Measurements from ENCODE around the gene RSL24D1.

RSL24D1 gene

GRCh38 chr15:55241186-55241585 is 44.4 kb upstream of the RSL24D1 start:
- no peaks in the 10 kb centered on the region for H3K79me2 ChIP-seq (ENCODE audit: insufficient read depth, low read length)

DNA sequence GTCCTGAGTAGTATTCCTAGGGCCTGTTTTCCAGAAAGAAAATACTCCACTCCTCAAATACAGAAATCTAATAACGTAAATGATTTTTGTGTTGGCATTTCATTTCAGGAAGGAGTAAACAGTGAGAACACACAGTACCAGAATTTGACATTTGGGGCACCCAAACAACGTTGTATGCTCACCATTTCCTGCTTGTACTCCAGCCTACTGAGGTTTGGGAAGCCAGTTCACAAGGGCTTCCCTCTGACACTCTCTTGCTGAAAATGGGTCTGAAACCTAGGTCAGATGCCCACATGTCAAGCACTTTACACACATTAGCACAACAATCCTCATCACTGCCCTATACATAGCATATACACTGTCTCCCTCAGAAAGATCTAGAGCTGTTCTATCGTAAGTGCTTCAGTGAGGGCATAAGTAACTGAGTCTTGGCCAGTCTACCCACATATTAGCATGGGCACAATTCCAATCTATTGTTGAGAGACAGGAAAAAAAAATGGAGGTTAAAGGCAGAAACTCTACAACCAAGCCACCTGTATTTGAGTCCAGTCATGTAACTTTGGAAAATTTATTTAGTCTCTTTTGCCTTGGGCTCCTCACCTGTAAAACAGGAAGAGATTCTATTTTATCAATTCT is 43.5 kb upstream of the RSL24D1 start:
- no peak overlapping the region for H3K27ac ChIP-seq (ENCODE audit: low read depth, low read length)

More at GRCh38 chr15:55241186-55241585, 44.4 kb upstream of the RSL24D1 start:
- Histone ChIP-seq H3K9ac (ENCODE audit: low read length) (no peak overlapping the region), H3K4me2 (ENCODE audit: low read depth, low read length, poor library complexity, severe bottlenecking) (no peak overlapping the region), H3K36me3 (ENCODE audit: low read length) (no peaks in the 10 kb centered on the region), H2AFZ (ENCODE audit: low read depth, low read length, severe bottlenecking) (no peak overlapping the region), H3F3A (ENCODE audit: insufficient read depth) (no peaks in the 10 kb centered on the region), H3K4me3 (ENCODE audit: insufficient read depth, low read length, poor library complexity, severe bottlenecking) (no peak overlapping the region), H3K9me2 (replicated peaks; ENCODE audit: insufficient read depth, low read length) (no peaks in the 10 kb centered on the region), H3K27me3 (ENCODE audit: low read length) (no peaks in the 10 kb centered on the region), H4K20me1 (ENCODE audit: low read depth, low read length) (no peaks in the 10 kb centered on the region), H3K27ac (ENCODE audit: low read depth, low read length) (no peak overlapping the region), H3K9me3 (ENCODE audit: insufficient read depth, low read length) (no peaks in the 10 kb centered on the region)
- TF ChIP-seq EZH2phosphoT487 (conservative IDR thresholded peaks at IDR 0.05; ENCODE audit: low read length): no peak
- TF ChIP-seq, protein P1, sequence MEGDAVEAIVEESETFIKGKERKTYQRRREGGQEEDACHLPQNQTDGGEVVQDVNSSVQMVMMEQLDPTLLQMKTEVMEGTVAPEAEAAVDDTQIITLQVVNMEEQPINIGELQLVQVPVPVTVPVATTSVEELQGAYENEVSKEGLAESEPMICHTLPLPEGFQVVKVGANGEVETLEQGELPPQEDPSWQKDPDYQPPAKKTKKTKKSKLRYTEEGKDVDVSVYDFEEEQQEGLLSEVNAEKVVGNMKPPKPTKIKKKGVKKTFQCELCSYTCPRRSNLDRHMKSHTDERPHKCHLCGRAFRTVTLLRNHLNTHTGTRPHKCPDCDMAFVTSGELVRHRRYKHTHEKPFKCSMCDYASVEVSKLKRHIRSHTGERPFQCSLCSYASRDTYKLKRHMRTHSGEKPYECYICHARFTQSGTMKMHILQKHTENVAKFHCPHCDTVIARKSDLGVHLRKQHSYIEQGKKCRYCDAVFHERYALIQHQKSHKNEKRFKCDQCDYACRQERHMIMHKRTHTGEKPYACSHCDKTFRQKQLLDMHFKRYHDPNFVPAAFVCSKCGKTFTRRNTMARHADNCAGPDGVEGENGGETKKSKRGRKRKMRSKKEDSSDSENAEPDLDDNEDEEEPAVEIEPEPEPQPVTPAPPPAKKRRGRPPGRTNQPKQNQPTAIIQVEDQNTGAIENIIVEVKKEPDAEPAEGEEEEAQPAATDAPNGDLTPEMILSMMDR (IDR thresholded peaks at IDR 0.05; ENCODE audit: insufficient read depth, low read length, poor library complexity, severe bottlenecking): no peak

GRCh38 chr15:55239440-55240124 is 42.8 kb upstream of the RSL24D1 start:
- no peak overlapping the region for H3K9ac ChIP-seq (ENCODE audit: low read length)
- no peaks in the 10 kb centered on the region for H3K79me2 ChIP-seq (ENCODE audit: insufficient read depth, low read length)
- no peaks in the 10 kb centered on the region for H3F3A ChIP-seq (ENCODE audit: insufficient read depth)
- no peaks in the 10 kb centered on the region for H3K36me3 ChIP-seq (ENCODE audit: low read length)
- H4K20me1 ChIP-seq (ENCODE audit: low read depth, low read length): no peaks in the 10 kb centered on the region
- no peak overlapping the region for H3K4me2 ChIP-seq (ENCODE audit: low read depth, low read length, poor library complexity, severe bottlenecking)
- no peak overlapping the region for H3K27ac ChIP-seq (ENCODE audit: low read depth, low read length)
- H3K27me3 ChIP-seq (ENCODE audit: low read length): no peaks in the 10 kb centered on the region
- no peak overlapping the region for H2AFZ ChIP-seq (ENCODE audit: low read depth, low read length, severe bottlenecking)
- no peaks in the 10 kb centered on the region for H3K9me2 ChIP-seq (replicated peaks; ENCODE audit: insufficient read depth, low read length)
- H3K9me3 ChIP-seq (ENCODE audit: insufficient read depth, low read length): no peaks in the 10 kb centered on the region
- TF ChIP-seq, protein P1 (IDR thresholded peaks at IDR 0.05; ENCODE audit: insufficient read depth, low read length, poor library complexity, severe bottlenecking): no peak
- TF ChIP-seq EZH2phosphoT487 (conservative IDR thresholded peaks at IDR 0.05; ENCODE audit: low read length): no peak
- H3K4me3 ChIP-seq (ENCODE audit: insufficient read depth, low read length, poor library complexity, severe bottlenecking): no peak overlapping the region

More for the DNA sequence above, 43.5 kb upstream of the RSL24D1 start:
- Histone ChIP-seq H3K4me2 (ENCODE audit: low read depth, low read length, poor library complexity, severe bottlenecking) (no peak overlapping the region), H3K4me3 (ENCODE audit: insufficient read depth, low read length, poor library complexity, severe bottlenecking) (no peak overlapping the region), H3K9ac (ENCODE audit: low read length) (no peak overlapping the region), H3K36me3 (ENCODE audit: low read length) (no peaks in the 10 kb centered on the region), H4K20me1 (ENCODE audit: low read depth, low read length) (no peaks in the 10 kb centered on the region), H2AFZ (ENCODE audit: low read depth, low read length, severe bottlenecking) (no peak overlapping the region), H3K79me2 (ENCODE audit: insufficient read depth, low read length) (no peaks in the 10 kb centered on the region), H3K9me2 (replicated peaks; ENCODE audit: insufficient read depth, low read length) (no peaks in the 10 kb centered on the region), H3K9me3 (ENCODE audit: insufficient read depth, low read length) (no peaks in the 10 kb centered on the region), H3F3A (ENCODE audit: insufficient read depth) (no peaks in the 10 kb centered on the region), H3K27me3 (ENCODE audit: low read length) (no peaks in the 10 kb centered on the region)
- no peak for TF ChIP-seq EZH2phosphoT487 (conservative IDR thresholded peaks at IDR 0.05; ENCODE audit: low read length)
- TF ChIP-seq, protein P1 (IDR thresholded peaks at IDR 0.05; ENCODE audit: insufficient read depth, low read length, poor library complexity, severe bottlenecking): no peak
